HG03045 (cell line): ENCODE results near the gene PSAP.
"Not testable (repeated sequence)": the region's sequence is repeated elsewhere in the genome, so short reads cannot be mapped to it uniquely, and the experiment has no call there.

Experiments used
- ATAC-seq: cut with Tn5 transposase; IDR thresholded peaks from one replicate; pipeline ENCODE4 v1.9.1; 2021; ENCODE audit warnings: mild to moderate bottlenecking, moderate library complexity; ENCODE audit not compliant: unreplicated experiment

The PSAP gene

GRCh38 chr10:71874680-71875354, 23.8 kb upstream of the PSAP start:
- ATAC-seq = not testable (repeated sequence)

GRCh38 chr10:71873582-71874211, 22.6 kb upstream of the PSAP start:
- peak; percentile 97 for ATAC-seq

DNA sequence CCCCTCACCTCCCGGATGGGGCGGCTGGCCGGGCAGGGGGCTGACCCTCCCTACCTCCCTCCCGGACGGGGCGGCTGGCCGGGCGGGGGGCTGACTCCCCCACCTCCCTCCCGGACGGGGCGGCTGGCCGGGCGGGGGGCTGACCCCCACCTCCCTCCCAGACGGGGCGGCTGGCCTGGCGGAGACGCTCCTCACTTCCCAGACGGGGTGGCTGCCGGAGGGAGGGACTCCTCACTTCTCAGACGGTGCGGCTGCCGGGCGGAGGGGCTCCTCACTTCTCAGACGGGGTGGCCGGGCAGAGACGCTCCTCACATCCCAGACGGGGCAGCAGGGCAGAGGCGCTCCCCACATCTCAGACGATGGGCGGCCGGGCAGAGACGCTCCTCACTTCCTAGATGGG, 18.6 kb upstream of the PSAP start:
- ATAC-seq = not testable (repeated sequence)

DNA sequence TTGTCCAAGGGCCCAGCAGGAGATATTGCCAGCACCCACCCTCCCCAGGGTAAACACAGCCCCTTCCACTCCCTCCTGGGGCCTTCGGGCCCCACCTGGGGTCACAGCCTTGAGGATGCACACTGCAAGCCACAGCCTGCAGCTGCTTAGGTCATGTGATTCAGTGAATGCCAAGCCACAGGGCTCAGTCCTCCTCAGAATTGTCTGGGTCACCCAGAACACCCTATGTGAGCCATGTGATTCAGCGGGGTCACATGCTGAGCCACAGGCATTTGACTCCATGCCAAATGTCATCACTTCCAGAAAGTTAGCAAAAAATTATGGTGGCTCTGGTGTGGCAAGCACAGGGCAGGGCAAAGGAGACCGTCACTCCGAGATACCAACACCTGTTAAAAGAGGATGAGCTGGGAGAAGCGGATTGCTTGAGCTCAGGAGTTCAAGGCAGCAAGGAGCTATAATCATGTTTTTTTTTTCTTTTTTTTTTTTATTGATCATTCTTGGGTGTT, 17.2 kb upstream of the PSAP start:
- ATAC-seq = no peak

- no peak for ATAC-seq
Observed at GRCh38 chr10:71865561-71866041, 14.6 kb upstream of the PSAP start.

DNA sequence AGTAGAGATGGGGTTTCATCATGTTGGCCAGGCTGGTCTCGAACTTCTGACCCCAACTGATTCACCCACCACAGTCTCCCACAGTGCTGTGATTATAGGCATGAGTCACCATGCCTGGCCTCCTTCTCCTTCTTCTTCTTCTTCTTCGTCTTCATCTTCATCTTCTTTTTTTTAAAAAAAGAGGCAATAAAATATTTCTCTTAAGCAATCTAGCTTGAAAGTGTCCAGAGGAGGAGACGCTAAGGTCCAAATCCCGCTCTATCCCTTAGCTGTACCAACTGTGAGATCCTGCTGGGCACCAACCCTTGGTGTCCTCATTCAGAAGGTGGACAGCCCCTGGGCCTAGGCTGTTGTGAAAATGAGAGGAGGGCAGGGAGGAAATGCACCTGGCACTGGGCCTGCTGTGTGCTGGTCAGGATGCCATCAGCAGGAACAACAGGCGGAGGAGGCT, 13.9 kb upstream of the PSAP start:
- ATAC-seq = no peak

DNA sequence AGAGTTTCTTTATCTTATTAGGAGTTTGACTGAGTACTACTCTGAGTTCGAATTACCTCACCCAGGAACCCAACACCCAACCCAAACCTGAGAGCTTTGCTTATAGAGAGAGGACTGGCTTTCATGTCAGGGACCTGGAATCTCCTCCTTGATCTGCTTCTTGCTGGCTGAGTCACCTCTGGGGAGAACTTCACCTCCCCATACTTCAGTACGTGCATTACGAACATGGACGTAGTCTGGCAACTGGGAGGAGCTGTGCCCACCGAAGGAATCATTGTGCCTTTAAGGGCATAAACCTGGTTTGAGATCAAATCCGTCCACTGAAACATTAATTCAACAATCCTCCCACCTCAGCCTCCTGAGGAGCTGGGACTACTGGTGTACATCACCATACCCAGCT, 12.2 kb upstream of the PSAP start:
- no peak for ATAC-seq

DNA sequence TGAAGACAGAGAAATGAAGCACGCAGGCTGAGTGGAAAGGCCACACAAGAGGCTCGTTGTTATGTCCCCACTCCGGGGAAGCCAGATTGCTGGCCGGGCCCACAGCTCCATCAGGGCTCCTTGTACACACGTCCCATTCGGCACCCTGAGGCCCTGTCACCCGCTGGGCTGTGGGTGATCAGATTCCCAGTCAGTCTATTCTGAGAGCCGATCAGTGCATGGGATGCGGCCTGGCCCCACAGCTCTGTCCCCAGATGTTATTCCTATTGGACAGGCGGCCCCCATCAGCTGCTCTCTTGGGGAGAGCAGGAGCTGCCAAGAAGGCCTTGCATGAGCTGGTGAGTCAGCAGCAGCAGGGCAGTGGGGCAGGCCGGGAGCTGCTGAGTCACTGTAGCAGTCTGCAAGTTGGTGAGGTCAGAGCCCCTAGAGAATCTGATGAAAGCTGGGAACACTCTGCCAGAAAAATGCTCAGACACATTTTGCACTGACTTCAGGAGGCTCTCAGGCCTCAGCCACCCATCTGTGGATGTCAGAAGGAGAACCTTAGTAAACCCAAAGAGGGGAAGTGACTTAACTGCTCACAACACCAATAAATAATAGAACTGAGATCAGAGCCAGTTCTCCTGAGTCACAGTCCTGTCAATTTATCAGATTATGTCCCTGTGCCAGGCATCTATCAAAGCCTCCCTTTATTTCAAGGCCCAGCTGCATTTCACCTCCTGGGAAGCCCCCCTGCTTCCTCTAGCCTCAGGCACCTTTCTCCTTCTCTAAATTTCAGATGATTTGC, 9.4 kb upstream of the PSAP start:
- no peak for ATAC-seq

DNA sequence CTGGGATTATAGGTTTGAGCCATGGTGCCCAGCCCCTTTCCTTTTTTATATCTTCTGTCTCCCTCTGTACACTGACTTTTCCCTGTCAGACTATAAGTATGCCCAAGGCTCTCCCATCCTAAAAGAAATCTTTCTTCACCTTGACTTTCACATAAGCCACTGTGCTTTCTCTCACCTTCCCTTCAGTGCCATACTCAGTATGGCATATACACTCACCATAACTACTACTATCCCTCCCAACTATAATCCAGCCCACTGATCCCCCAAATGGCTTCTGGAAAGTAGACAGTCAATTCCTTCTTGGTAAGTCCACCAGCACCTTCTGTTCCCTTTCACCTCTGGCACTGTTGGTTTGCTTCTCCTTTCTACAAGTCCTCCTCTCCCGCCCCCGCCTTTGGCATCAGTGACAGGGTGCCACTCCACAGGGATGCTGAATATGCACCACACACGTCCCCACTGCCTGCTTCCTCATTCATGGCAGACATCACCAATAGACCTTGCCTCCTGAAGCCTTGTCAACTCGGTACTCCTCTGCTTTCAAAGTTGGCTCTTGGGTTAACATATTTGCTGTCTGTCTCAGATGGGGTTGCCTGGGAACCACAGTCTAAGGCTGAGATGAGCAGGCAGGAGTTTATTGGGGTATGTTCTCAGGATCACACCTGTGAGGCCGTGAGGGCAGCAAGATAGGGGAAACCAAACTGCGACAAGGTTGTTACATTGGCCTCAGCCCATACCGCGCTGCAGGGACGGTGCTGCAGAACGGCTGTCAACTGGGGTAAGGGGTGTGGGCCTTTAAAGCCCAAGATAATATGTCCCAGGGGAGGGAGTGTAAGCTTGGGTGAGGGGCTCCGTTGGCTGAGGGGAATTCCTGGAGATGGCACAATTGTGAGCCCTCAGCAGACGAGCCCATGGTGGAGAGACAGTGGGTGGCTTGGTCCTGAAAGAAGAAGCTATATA, 7.2 kb upstream of the PSAP start:
- no peak for ATAC-seq

DNA sequence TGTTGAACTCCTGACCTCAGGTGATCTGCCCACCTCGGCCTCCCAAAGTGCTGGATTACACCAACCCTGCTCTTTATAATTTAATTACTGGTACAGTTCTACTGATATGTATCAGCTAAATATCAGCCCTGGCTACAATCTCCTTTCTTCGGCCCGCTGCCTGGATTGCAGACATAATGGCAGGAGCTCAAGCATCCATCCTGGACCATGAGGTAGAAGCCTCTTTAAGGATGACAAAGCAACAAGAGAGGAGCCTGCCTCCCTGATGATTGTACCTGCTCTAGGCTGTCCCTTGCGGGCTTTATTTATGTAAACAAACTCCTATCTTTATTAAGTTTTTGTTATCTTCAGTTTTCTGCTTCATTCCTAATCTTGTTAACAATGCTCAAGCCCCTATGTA, 5.6 kb upstream of the PSAP start:
- no peak for ATAC-seq

GRCh38 chr10:71854031-71854430, 3.0 kb upstream of the PSAP start:
- no peak for ATAC-seq

GRCh38 chr10:71852355-71852937, 1.4 kb upstream of the PSAP start:
- no peak for ATAC-seq

- ATAC-seq = peak; percentile 2
Observed at GRCh38 chr10:71851465-71852095, 529 bp upstream of the PSAP start.

DNA sequence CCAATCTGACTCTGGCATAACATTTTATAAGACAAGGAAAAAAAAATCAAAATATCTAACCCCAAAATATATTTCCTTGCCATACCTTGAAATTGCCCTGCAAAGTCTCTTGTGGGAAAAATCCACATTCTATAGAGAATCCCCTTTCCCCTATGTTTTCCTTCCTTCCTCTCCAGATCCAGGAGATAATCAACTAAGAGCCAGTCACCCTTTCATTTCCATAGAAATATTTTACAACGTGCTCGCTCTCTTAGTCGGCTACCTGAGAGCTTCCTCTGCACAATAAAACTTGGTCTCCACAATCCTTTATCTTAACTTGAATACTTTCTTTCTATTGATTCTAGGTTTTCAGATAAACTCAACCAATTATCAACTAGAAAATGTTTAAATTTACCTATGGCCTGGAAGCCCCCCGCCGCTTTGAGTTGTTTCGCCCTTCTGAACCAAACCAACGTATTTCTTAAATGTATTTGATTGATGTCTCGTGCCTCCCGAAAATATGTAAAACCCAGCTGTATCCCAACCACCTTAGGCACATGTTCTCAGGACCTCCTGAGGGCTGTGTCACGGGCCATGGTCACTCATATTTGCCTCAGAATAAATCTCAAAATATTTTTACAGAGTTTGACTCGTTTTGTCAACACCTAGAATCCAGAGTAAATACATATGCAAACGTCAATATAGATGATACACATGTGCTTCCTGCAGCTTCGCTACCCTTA, 869 bp downstream of the PSAP start:
- no peak for ATAC-seq

- ATAC-seq = no peak
Observed at GRCh38 chr10:71849461-71849908, 1.6 kb downstream of the PSAP start.

GRCh38 chr10:71848325-71849275, 2.5 kb downstream of the PSAP start:
- no peak for ATAC-seq

GRCh38 chr10:71847418-71847817, 3.6 kb downstream of the PSAP start:
- no peak for ATAC-seq

- ATAC-seq = no peak
Observed at GRCh38 chr10:71846816-71847215, 4.2 kb downstream of the PSAP start.
